IMR-90 (cell line): ENCODE data around the gene S1PR3. TPM values are rescaled to one million over a fixed set of nuclear protein-coding genes. Genes with fewer than 3 reads are reported as not detected.

ENCODE experiments used
- ATAC-seq: fragments of 200-7000 bp; cut with Tn5 transposase; 2 replicates; pipeline ENCODE4 v1.9.1; 2020; ENCODE audit warnings: low read depth, mild to moderate bottlenecking, moderate library complexity
- BruUV-seq: library from RNA; stranded (reverse); fragments of 400-500 nt; replicated peaks from 2 replicates; lab custom pipeline; 2021; lab: Mats Ljungman, UMichigan
- CTCF ChIA-PET: fragments of 300-600 bp; formaldehyde crosslinking; extraction: SDS; loops from one replicate; lab custom pipeline; 2021; ENCODE audit warnings: antibody characterized with exemption; lab: Yijun Ruan, JAX
- POLR2A ChIA-PET: fragments of 300-600 bp; sonication (Branson Sonifier 250); formaldehyde crosslinking; loops from one replicate; lab custom pipeline; 2022; ENCODE audit warnings: antibody characterized with exemption; ENCODE audit not compliant: unreplicated experiment; lab: Charles Lee
- DNase-seq: peaks from one replicate; pipeline ENCODE4 v3.0.0; 2013
- H2AFZ ChIP-seq: replicated peaks from 2 replicates; pipeline ENCODE3; 2013; ENCODE audit warnings: low read length, mild to moderate bottlenecking; ENCODE audit not compliant: poor library complexity
- H2AK5ac ChIP-seq: 2 replicates; pipeline ENCODE4 v1.6.1; 2013; ENCODE audit warnings: low read depth, low read length, inconsistent platforms
- H2AK9ac ChIP-seq: replicated peaks from 2 replicates; pipeline ENCODE3; 2013; ENCODE audit warnings: mild to moderate bottlenecking, low read depth, low read length, moderate library complexity; ENCODE audit not compliant: poor library complexity
- H2BK120ac ChIP-seq: 2 replicates; pipeline ENCODE4 v1.6.1; 2013; ENCODE audit warnings: low read depth, low read length, inconsistent platforms
- H2BK15ac ChIP-seq: 3 replicates; pipeline ENCODE4 v1.6.1; 2013; ENCODE audit warnings: low read depth, low read length, inconsistent platforms
- H2BK20ac ChIP-seq: 2 replicates; pipeline ENCODE4 v1.6.1; 2013; ENCODE audit warnings: low read depth, mild to moderate bottlenecking, inconsistent platforms, low read length, moderate library complexity
- H2BK5ac ChIP-seq: 2 replicates; pipeline ENCODE4 v1.6.1; 2013; ENCODE audit warnings: mild to moderate bottlenecking, low read depth, low read length, inconsistent platforms; ENCODE audit not compliant: poor library complexity, severe bottlenecking
- H3K14ac ChIP-seq: replicated peaks from 2 replicates; pipeline ENCODE4 v1.6.1; 2013; ENCODE audit warnings: low read depth, low read length, inconsistent platforms
- H3K18ac ChIP-seq: 2 replicates; pipeline ENCODE4 v1.6.1; 2013; ENCODE audit warnings: low read depth, low read length, control low read depth
- H3K23ac ChIP-seq: 2 replicates; pipeline ENCODE4 v1.6.1; 2013; ENCODE audit warnings: low read depth, low read length, inconsistent platforms
- H3K27ac ChIP-seq: 2 replicates; pipeline ENCODE4 v1.5.1; 2013; ENCODE audit warnings: mild to moderate bottlenecking, control low read depth, low read length; ENCODE audit not compliant: insufficient read depth
- H3K27me3 ChIP-seq: 2 replicates; pipeline ENCODE4 v1.6.1; 2013; ENCODE audit warnings: low read length; ENCODE audit not compliant: control insufficient read depth, insufficient read depth
- H3K36me3 ChIP-seq: 2 replicates; pipeline ENCODE4 v1.6.1; 2013; ENCODE audit warnings: low read length, mixed read lengths; ENCODE audit not compliant: control insufficient read depth, insufficient read depth
- H3K4ac ChIP-seq: 2 replicates; pipeline ENCODE4 v1.6.1; 2013; ENCODE audit warnings: low read depth, low read length, inconsistent platforms
- H3K4me1 ChIP-seq: 2 replicates; pipeline ENCODE4 v1.6.1; 2013; ENCODE audit warnings: low read length, mixed read lengths; ENCODE audit not compliant: control insufficient read depth, insufficient read depth
- H3K4me2 ChIP-seq: 2 replicates; pipeline ENCODE4 v1.6.1; 2013; ENCODE audit warnings: low read depth, mild to moderate bottlenecking, control low read depth, low read length, moderate library complexity
- H3K4me3 ChIP-seq: 2 replicates; pipeline ENCODE4 v1.5.1; 2013; ENCODE audit warnings: low read depth, mild to moderate bottlenecking, control low read depth, low read length, moderate library complexity; ENCODE audit not compliant: insufficient read depth
- H3K56ac ChIP-seq: 2 replicates; pipeline ENCODE4 v1.6.1; 2013; ENCODE audit warnings: low read length, inconsistent platforms; ENCODE audit not compliant: insufficient read depth; ENCODE audit errors: extremely low read depth
- H3K79me1 ChIP-seq, 2 experiments: 2 replicates each; pipeline ENCODE4 v1.6.1; 2013; ENCODE audit warnings: low read length in 2 of 2, inconsistent platforms in 1 of 2, low read depth in 1 of 2
- H3K9ac ChIP-seq: 2 replicates; pipeline ENCODE4 v1.6.1; 2013; ENCODE audit warnings: low read depth, low read length, control low read depth
- H3K9me1 ChIP-seq: 2 replicates; pipeline ENCODE4 v1.6.1; 2013; ENCODE audit warnings: low read length, inconsistent platforms; ENCODE audit not compliant: insufficient read depth
- H3K9me3 ChIP-seq: 2 replicates; pipeline ENCODE4 v1.6.1; 2013; ENCODE audit warnings: low read length; ENCODE audit not compliant: control insufficient read depth, insufficient read depth
- H4K20me1 ChIP-seq: 2 replicates; pipeline ENCODE4 v1.6.1; 2013; ENCODE audit warnings: low read length, inconsistent platforms; ENCODE audit not compliant: insufficient read depth
- H4K5ac ChIP-seq: 2 replicates; pipeline ENCODE4 v1.6.1; 2013; ENCODE audit warnings: mild to moderate bottlenecking, low read depth, low read length, control low read depth
- H4K8ac ChIP-seq, 2 experiments: 2 replicates each; pipeline ENCODE4 v1.6.1; 2013; ENCODE audit warnings: low read depth in 2 of 2, low read length in 2 of 2, control low read depth in 1 of 2, inconsistent platforms in 1 of 2
- H4K91ac ChIP-seq: 2 replicates; pipeline ENCODE4 v1.6.1; 2013; ENCODE audit warnings: low read depth, low read length, inconsistent platforms; ENCODE audit not compliant: insufficient read depth
- BHLHE40 ChIP-seq: fragments of 150-350 bp; IDR thresholded peaks from 2 replicates; pipeline ENCODE4 v1.6.1; 2016; ENCODE audit warnings: mild to moderate bottlenecking, low read depth, low read length
- CEBPB ChIP-seq: IDR thresholded peaks from 2 replicates; pipeline ENCODE4 v1.6.1; 2012; ENCODE audit warnings: low read depth, low read length, improper control_type of control experiment
- MAFK ChIP-seq: IDR thresholded peaks from 2 replicates; pipeline ENCODE4 v1.6.1; 2012; ENCODE audit warnings: low read depth, low read length, improper control_type of control experiment
- MAZ ChIP-seq: IDR thresholded peaks from 2 replicates; pipeline ENCODE4 v1.6.1; 2012; ENCODE audit warnings: low read depth, mild to moderate bottlenecking, low read length, improper control_type of control experiment, moderate library complexity, borderline replicate concordance
- MXI1 ChIP-seq: IDR thresholded peaks from 2 replicates; pipeline ENCODE4 v1.6.1; 2012; ENCODE audit warnings: low read depth, mild to moderate bottlenecking, low read length, moderate library complexity, borderline replicate concordance
- NFE2L2 ChIP-seq: fragments of 150-350 bp; IDR thresholded peaks from 2 replicates; pipeline ENCODE4 v1.6.1; 2016; ENCODE audit warnings: low read depth, mild to moderate bottlenecking, low read length
- POLR2A ChIP-seq: IDR thresholded peaks from 2 replicates; pipeline ENCODE4 v1.6.1; 2012; ENCODE audit warnings: mild to moderate bottlenecking, low read depth, low read length
- RCOR1 ChIP-seq: IDR thresholded peaks from 2 replicates; pipeline ENCODE4 v1.6.1; 2012; ENCODE audit warnings: mild to moderate bottlenecking, low read length, improper control_type of control experiment; ENCODE audit not compliant: insufficient replicate concordance
- USF2 ChIP-seq: fragments of 150-350 bp; IDR thresholded peaks from 2 replicates; pipeline ENCODE4 v1.6.1; 2017; ENCODE audit warnings: mild to moderate bottlenecking, antibody characterized with exemption, low read length, low read depth
- WGBS, 2 experiments: methylation state at CpG; one replicate each; pipeline versions ENCODE4 v1.1.5 to v1.1.7; 2013; ENCODE audit warnings: missing lambda C conversion rate in 2 of 2; ENCODE audit not compliant: insufficient read length in 1 of 2; ENCODE audit errors: extremely low coverage in 2 of 2; 5-methylcytosine and 5-hydroxymethylcytosine counted together
- dilution Hi-C: fragments of 300-500 bp; cut with HindIII; formaldehyde crosslinking; loops from one replicate; pipeline ENCODE4 v1.14.3; 2018; ENCODE audit warnings: low sequenced_read_pairs; ENCODE audit not compliant: unreplicated experiment
- in situ Hi-C: fragments of 300-500 bp; cut with MboI; formaldehyde crosslinking; loops from 3 replicates; pipeline ENCODE4 v1.14.3; 2019; ENCODE audit warnings: low sequenced_read_pairs, inconsistent platforms, mixed read lengths
- intact Hi-C: fragments of 100-400 bp; cut with micrococcal nuclease; formaldehyde crosslinking; loops from 2 replicates; pipeline ENCODE4 v1.10.0; 2022
- polyA plus RNA-seq, 3 experiments: library from polyadenylated mRNA; depleted of rRNA; stranded (reverse); fragments of >200 nt; gene quantifications; 2 replicates each; pipeline ENCODE4 v1.2.3, GENCODE V29; 2012; ENCODE audit warnings: low replicate concordance in 1 of 3
- total RNA-seq: library from RNA; depleted of rRNA; stranded (reverse); fragments of >200 nt; gene quantifications from 2 replicates; pipeline ENCODE4 v1.2.3, GENCODE V29; 2012

Gene S1PR3
- total and polyA plus RNA-seq, 2 of the 4 experiments (the other 2 are of a cell fraction), result 28.4 to 28.7 TPM

- in situ Hi-C loops, result loop anchor here (10.0 kb wide), 1 partner anchor 215 kb away; no protein-coding TSS in a partner anchor
- WGBS, 2 experiments, result 88% methylated on average over 9 of the region's 25 CpGs; no CpG with 5 or more reads in 1 of the 2 experiments
These were observed 1.1 kb upstream of the S1PR3 start for GRCh38 chr9:88990041-88990728.

More at GRCh38 chr9:88990041-88990728, 1.1 kb upstream of the S1PR3 start:
- ChIA-PET CTCF (no interaction called here), POLR2A (no interaction called here)
- Histone ChIP-seq H2BK15ac (no peak overlapping the region; the same call in 2 of the 3 replicates), H2BK20ac (no peak overlapping the region), H3K79me1 (peaks cover 12 to 25% of the 10 kb centered on the region in 2 experiments; a peak in 3 of 4 replicates), H2BK5ac (no peak overlapping the region), H3K4ac (peak overlapping the region; percentile 55), H3K4me1 (peaks cover 17% of the 10 kb centered on the region), H4K8ac (0 out of 4 replicates have a peak overlapping the region, but pooled peaks of 1 of the 2 experiments have one; percentile 58), H3K14ac (0 out of 2 replicates have a peak overlapping the region, but pooled peaks have one; percentile 48), H3K27ac (no peak overlapping the region), H3K9me1 (peaks cover 8% of the 10 kb centered on the region), H2AFZ (peak overlapping the region; percentile 34), H3K23ac (peak overlapping the region; percentile 26; the same call in 1 of the 2 replicates), H4K20me1 (peaks cover 4% of the 10 kb centered on the region; the same call in 1 of the 2 replicates), H3K27me3 (no peaks in the 10 kb centered on the region), H3K4me3 (no peak overlapping the region), H3K4me2 (no peak overlapping the region; the same call in 1 of the 2 replicates), H3K18ac (no peak overlapping the region), H4K5ac (no peak overlapping the region), H3K9me3 (no peaks in the 10 kb centered on the region), H2AK9ac (peak overlapping the region; percentile 81), H4K91ac (no peak overlapping the region; the same call in 1 of the 2 replicates), H2AK5ac (peak overlapping the region; percentile 79), H3K9ac (no peak overlapping the region), H2BK120ac (no peak overlapping the region), H3K56ac (no peak overlapping the region), H3K36me3 (peaks cover 8% of the 10 kb centered on the region; the same call in 1 of the 2 replicates)
- TF ChIP-seq MXI1, result no peak
- no peak for TF ChIP-seq RCOR1
- no peak for TF ChIP-seq USF2
- no peak for TF ChIP-seq MAFK
- TF ChIP-seq POLR2A, result no peak
- no peak for TF ChIP-seq BHLHE40
- TF ChIP-seq NFE2L2, result no peak
- no peak for TF ChIP-seq MAZ
- no peak for TF ChIP-seq CEBPB
- ATAC-seq (no peak), DNase-seq (no peak)
- BruUV-seq, result no TSS peak
- intact Hi-C loops, result loop anchor here (2.0 to 5.0 kb wide), 3 partner anchors 138 to 337 kb away; no protein-coding TSS in a partner anchor
- dilution Hi-C loops, result loop anchor here (25.0 kb wide), 1 partner anchor 353 kb away; no protein-coding TSS in a partner anchor
